Measurements from ENCODE around the gene DGKB. TPM values are rescaled to one million over a fixed set of nuclear protein-coding genes. Genes with fewer than 3 reads are reported as not detected.

Gene DGKB
- polyA plus RNA-seq, 4 donors, result 2.8 to 5.4 (median 3.4) TPM

GRCh38 chr7:14697684-14698083, 204.9 kb downstream of the DGKB start:
- no peak for DNase-seq (ENCODE audit: low read depth in 4 of 4, low spot score in 3 of 4)

- DNase-seq (ENCODE audit: low read depth in 4 of 4, low spot score in 3 of 4), result peak in 3 of 4 donors; percentile 14 to 33 (median 16)
These were observed 210.9 kb downstream of the DGKB start for GRCh38 chr7:14691597-14692203.

- no peak for DNase-seq (ENCODE audit: low read depth in 4 of 4, low spot score in 3 of 4)
These were observed 211.5 kb downstream of the DGKB start for GRCh38 chr7:14691034-14691433.

GRCh38 chr7:14690486-14690885, 212.1 kb downstream of the DGKB start:
- no peak for DNase-seq (ENCODE audit: low read depth in 4 of 4, low spot score in 3 of 4)

GRCh38 chr7:14690075-14690474, 212.5 kb downstream of the DGKB start:
- DNase-seq (ENCODE audit: low read depth in 4 of 4, low spot score in 3 of 4), result no peak

GRCh38 chr7:14688208-14688607, 214.3 kb downstream of the DGKB start:
- DNase-seq (ENCODE audit: low read depth in 4 of 4, low spot score in 3 of 4), result no peak

GRCh38 chr7:14687777-14688176, 214.8 kb downstream of the DGKB start:
- peak in 3 of 4 donors; percentile 10 to 20 (median 11) for DNase-seq (ENCODE audit: low read depth in 4 of 4, low spot score in 3 of 4)

GRCh38 chr7:14687241-14687640, 215.3 kb downstream of the DGKB start:
- DNase-seq (ENCODE audit: low read depth in 4 of 4, low spot score in 3 of 4), result no peak

- DNase-seq (ENCODE audit: low read depth in 4 of 4, low spot score in 3 of 4), result no peak
These were observed 217.4 kb downstream of the DGKB start for GRCh38 chr7:14685167-14685566.

- no peak for DNase-seq (ENCODE audit: low read depth in 4 of 4, low spot score in 3 of 4)
These were observed 219.6 kb downstream of the DGKB start for GRCh38 chr7:14682910-14683465.

GRCh38 chr7:14676896-14677295, 225.7 kb downstream of the DGKB start:
- no peak for DNase-seq (ENCODE audit: low read depth in 4 of 4, low spot score in 3 of 4)

GRCh38 chr7:14673202-14673601, 229.3 kb downstream of the DGKB start:
- no peak for DNase-seq (ENCODE audit: low read depth in 4 of 4, low spot score in 3 of 4)

- no peak for DNase-seq (ENCODE audit: low read depth in 4 of 4, low spot score in 3 of 4)
These were observed 235.6 kb downstream of the DGKB start for GRCh38 chr7:14666913-14667312.

GRCh38 chr7:14666304-14666703, 236.2 kb downstream of the DGKB start:
- no peak for DNase-seq (ENCODE audit: low read depth in 4 of 4, low spot score in 3 of 4)

GRCh38 chr7:14639801-14640200, 262.8 kb downstream of the DGKB start:
- no peak for DNase-seq (ENCODE audit: low read depth in 4 of 4, low spot score in 3 of 4)

- no peak for DNase-seq (ENCODE audit: low read depth in 4 of 4, low spot score in 3 of 4)
These were observed 263.2 kb downstream of the DGKB start for GRCh38 chr7:14639329-14639728.

GRCh38 chr7:14637968-14638367, 264.6 kb downstream of the DGKB start:
- DNase-seq (ENCODE audit: low read depth in 4 of 4, low spot score in 3 of 4), result no peak

- no peak for DNase-seq (ENCODE audit: low read depth in 4 of 4, low spot score in 3 of 4)
These were observed 266.6 kb downstream of the DGKB start for GRCh38 chr7:14635955-14636354.

GRCh38 chr7:14630048-14630447, 272.5 kb downstream of the DGKB start:
- DNase-seq (ENCODE audit: low read depth in 4 of 4, low spot score in 3 of 4), result no peak

GRCh38 chr7:14628516-14628915, 274.0 kb downstream of the DGKB start:
- DNase-seq (ENCODE audit: low read depth in 4 of 4, low spot score in 3 of 4), result no peak

GRCh38 chr7:14626076-14626475, 276.5 kb downstream of the DGKB start:
- no peak for DNase-seq (ENCODE audit: low read depth in 4 of 4, low spot score in 3 of 4)

GRCh38 chr7:14622559-14622958, 280.0 kb downstream of the DGKB start:
- no peak for DNase-seq (ENCODE audit: low read depth in 4 of 4, low spot score in 3 of 4)

GRCh38 chr7:14606101-14606500, 296.4 kb downstream of the DGKB start:
- DNase-seq (ENCODE audit: low read depth in 4 of 4, low spot score in 3 of 4), result no peak

Data from left renal pelvis (tissue), 4 donors.